CD4-positive, alpha-beta T cell treated with Interleukin-21 for 1 hour (primary cell): ENCODE results near the gene SATB2.

Source experiments
- DNase-seq: peaks from one replicate; pipeline ENCODE4 v3.0.0-alpha.2; 2020

SATB2 gene

DNA sequence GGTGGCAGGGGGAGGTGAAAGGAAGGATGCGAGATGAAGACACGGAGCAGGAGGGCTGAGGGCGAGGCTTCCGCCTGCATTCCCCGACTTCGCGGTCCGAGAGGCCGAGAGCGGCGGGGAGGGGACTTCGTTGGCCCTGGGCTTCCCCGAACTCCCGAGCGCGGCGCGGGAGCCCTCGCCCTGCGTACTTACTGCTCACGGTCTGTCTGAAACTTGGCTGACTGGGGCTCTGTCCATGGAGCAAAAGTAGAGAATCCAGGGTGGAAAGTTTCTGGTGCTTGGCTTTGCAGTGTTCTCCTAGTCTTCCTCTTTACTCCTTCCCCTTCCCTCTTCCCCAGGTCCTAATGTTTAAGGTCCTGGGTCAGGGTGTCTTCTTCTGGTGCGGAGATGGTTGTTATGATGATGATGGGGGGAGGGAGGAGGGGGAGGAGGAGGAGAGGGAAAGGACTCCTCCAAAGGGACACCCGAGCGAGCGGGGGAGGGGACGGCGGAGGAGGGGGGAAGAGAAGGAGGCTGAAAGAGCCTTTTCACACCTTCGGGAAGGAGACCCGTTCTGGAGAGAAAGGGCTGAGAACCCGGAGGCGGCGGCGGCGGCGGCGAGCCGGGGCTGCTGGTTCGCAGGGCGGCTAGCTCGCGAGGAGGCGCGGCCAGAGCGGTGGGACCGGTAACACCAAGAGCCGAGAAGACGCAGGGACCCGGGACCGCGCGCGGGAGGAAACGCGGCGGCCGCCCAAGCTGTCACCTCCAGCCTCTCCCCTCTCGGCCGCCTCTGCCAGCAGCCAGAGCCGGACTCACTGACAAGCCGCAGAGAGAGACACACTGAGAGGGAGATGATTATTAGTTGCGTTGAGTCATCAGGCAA lies at the start of gene SATB2:
SATB2 (minus strand) TSS at position 793 of the 862 bp plus-strand sequence. CDS start 1,902 bp downstream, outside the sequence.
- DNase-seq = no peak

GRCh38 chr2:199505755-199506403 lies 48.1 kb upstream of the SATB2 start:
- no peak for DNase-seq

- DNase-seq = no peak
Measured at GRCh38 chr2:199503148-199503547, 45.4 kb upstream of the SATB2 start.

DNA sequence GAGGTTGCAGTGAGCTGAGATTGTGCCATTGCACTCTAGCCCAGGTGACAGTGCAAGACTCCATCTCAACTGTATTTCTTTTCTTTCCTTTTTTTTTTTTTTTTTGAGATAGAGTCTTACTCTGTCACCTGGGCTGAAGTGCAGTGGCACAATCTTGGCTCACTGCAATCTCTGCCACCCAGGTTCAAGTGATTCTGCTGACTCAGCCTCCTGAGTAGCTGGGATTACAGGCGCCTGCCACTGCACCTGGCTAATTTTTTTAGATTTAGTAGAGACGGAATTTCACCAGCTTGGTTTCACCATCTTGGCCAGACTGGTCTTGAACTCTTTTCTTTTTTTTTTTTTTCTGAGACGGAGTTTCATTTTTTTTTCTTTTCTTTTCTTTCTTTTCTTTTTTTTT lies 41.3 kb upstream of the SATB2 start:
- DNase-seq = no peak

DNA sequence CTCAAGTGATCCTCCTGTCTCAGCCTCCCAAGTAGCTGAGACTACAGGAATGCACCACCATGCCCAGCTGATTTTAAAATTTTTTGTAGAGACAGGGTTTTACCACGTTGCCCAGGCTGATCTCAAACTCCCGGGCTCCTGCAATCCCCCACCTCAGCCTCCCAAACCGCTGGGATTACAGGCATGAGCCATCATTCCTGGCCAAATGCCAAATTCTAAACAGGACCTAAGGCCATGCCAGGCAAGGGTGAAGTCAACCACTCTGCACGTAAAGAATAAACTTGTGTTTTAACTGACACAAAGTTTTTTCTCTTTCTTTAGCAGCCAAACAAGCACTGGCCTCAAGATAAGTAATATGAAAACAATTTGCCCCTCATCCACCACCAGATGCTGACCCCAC lies 37.4 kb upstream of the SATB2 start:
- no peak for DNase-seq

- DNase-seq = no peak
Measured at GRCh38 chr2:199490049-199490448, 32.3 kb upstream of the SATB2 start.

DNA sequence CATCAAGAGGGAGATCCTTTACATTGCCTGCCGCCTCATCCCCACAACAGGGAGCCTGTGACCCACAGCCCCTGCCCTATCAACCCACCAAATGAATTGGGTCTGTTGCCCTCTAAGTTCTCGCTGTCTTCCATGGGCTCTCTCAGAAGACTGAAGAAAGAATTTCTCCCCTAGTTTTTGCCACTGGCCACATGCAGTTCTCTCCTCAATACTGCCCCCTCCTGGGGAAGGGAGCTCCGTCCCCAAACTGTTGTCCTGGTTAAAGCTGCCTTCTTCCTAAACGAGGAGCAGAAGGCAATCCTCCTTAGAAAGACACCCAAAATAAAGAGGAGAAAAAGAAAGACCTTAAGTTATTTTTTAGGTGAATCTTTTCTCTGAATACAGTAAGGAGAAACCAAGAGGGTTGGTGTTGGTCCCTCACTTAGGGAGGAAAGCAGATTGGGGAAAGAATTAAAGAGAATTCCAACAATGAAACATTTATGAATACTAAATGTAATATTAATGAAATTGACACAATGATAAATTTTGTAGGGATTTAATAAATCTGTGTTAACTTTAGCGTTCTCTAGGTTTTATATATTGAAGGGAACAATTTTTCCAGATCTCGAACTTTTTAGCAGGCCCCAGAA lies 31.1 kb upstream of the SATB2 start:
- peak; percentile 40 for DNase-seq

- DNase-seq = no peak
Measured at GRCh38 chr2:199485732-199486335, 28.1 kb upstream of the SATB2 start.

DNA sequence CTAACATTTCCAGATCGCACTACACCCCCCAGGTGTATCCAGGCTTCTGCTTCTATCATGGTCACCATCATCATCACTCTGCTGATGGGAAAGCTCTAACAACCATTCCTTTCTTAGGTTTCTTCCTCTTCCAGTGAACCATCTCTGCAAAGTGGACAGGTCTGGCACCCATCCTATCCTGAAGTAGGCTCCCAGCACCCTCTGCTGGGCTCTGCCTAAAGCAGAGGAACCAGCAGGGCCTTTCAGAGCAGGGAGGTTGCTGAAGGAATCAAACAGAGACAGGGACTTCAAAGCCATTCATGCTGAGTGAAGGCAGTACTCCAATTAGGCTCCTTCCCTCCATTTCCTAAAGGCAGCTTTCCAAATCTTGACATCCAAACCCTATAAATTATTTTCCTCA lies 27.2 kb upstream of the SATB2 start:
- DNase-seq = no peak

- DNase-seq = no peak
Measured at GRCh38 chr2:199480966-199481365, 23.2 kb upstream of the SATB2 start.

- DNase-seq = no peak
Measured at GRCh38 chr2:199477277-199477834, 19.6 kb upstream of the SATB2 start.

DNA sequence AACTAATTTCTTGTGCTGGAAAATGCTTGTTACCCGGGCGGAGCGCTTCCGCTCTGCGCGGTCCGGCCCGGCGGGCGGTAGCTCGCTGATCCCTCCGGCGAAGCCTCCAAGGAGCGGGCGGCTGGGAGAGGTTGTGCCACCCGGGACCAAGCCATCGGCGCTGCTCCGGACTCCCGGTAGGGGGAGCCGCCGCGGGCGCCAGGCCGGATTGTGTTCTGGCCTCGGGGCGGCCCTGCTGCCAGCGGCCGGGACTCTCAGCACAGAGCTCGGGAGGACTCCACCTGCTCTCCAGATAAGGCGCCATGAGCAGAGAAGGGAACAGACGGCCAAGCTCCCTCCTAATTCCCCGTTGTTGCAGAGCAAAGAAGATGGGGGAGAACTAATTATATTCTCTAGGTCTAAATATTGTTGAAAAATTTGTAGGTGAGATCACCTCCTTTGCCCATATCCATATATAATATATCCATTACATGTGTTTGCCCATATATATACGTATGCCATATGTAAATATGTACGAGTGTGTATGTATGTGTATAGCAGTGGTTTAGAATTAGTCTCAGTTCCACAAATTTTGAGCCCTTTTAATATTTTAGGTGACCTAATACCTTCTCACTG lies 13.8 kb upstream of the SATB2 start:
- DNase-seq = no peak

GRCh38 chr2:199470672-199471442 lies 13.1 kb upstream of the SATB2 start:
- DNase-seq = no peak

DNA sequence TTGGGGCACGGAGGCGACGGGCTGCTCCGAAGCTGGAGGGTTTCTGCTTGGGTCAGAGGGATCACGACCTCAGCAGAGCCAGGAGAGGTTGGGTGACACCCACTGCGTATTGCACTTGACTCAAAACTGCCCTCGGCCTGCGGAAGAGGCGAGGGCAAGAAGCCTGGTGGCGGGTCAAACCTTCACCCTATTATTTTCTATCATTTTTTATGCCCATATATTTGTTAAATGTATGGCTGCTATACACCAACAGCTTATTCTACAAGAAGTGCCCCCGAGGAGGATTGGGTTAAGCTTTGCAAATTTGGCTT lies 12.6 kb upstream of the SATB2 start:
- DNase-seq = no peak

DNA sequence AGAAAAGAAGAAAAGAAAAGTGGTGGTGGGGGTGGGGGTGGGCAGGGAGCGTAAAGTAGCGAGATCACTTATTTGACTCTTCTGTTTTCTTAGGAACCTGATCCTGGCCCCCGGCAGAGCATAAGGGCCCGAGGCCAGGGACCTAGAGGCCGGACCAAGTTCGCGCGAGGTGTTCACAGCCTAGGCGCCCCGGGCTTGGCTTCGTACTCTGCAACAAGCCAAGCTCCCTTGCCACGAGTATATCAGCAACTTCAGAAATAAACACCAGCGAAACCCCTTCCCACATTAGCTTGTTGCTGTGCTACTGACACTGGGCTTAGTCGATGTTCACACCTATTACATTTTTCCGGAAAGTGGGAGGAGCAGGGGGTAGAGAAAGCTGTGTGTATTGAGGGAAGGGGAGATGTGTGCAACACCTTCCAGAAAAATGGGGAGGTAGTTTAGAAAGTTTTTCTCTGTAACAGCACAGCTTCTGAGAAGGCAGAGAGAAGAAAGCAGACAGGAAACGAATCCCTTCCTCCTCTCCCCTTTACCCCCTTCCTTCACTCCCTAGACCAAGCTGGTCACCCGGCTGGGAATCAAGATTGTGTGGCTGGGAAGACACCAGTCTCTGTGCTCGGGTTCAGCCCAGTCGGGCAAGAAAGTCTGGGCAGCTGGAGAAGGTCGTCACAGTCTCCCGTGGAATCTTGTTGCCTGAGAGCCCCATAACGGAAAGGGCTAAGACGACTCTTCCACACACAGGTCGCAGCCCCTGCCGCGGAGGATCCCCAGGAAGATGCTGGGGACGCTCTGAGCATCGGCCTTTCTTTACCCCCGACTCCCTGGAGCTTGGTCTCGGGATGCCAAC lies 12.0 kb upstream of the SATB2 start:
- no peak for DNase-seq

GRCh38 chr2:199468561-199469513 lies 11.1 kb upstream of the SATB2 start:
- DNase-seq = no peak

DNA sequence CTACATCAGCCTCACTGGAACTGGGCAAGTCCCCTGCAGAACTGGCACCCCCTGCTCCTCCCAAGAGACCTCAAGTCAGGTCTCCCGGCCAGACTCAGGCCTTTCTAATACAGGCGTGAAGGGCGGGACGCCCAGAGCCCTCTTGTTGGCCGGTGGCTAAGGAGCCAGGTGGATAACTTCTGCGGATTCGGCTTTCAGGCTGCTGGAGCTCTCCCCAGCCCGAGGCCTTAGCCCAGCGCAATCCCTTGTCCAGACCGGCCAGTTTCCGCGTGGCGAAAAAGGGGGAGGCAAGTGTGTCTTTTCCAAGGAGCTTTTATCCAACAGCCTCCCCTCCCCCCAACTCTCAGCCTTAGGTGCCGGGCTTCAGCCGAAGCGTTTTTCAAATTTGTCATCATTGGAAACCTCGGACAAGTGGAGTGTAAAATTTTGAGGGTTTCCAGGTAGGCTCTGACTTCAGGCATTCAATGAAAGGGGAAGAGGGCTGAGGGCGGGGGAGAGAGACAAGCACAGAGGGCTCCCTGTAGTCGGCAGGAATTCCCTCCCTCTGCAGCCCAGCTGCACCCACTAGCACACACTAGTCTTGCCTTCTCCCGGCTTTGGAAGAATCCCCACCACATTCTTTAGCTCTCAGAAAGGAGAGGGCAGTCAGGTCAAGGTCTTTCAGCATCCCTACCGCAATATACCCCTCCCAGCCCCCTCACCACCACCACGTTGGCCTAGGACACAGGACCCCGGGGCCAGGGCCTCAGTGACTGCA lies 9.5 kb upstream of the SATB2 start:
- no peak for DNase-seq

DNA sequence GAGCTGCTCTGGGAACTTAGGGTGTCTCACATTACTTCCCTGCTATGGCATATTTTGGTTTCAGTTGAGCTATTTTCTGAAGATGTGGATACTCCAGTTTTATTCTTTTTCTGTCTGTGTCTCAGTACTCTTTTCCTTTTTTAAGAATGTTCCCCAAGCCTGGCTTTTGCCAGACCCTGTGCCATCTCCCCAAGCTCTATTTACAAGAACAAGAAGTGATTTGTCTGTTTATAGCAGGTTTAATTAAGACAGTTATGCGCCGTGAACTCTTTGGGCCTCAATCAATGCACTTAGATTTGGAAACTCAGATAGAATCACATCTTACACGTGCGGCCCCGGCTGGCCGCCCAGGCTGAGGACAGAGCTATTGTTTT lies 8.9 kb upstream of the SATB2 start:
- DNase-seq = no peak
